ENCODE data around the gene CARTPT.
A peak's percentile ranks its signal among the peaks of the same experiment; 100 is the strongest.

Gene CARTPT

GRCh38 chr5:71737931-71738539, 19.0 kb downstream of the CARTPT start:
- DNase-seq (ENCODE audit: low spot score), result no peak

DNA sequence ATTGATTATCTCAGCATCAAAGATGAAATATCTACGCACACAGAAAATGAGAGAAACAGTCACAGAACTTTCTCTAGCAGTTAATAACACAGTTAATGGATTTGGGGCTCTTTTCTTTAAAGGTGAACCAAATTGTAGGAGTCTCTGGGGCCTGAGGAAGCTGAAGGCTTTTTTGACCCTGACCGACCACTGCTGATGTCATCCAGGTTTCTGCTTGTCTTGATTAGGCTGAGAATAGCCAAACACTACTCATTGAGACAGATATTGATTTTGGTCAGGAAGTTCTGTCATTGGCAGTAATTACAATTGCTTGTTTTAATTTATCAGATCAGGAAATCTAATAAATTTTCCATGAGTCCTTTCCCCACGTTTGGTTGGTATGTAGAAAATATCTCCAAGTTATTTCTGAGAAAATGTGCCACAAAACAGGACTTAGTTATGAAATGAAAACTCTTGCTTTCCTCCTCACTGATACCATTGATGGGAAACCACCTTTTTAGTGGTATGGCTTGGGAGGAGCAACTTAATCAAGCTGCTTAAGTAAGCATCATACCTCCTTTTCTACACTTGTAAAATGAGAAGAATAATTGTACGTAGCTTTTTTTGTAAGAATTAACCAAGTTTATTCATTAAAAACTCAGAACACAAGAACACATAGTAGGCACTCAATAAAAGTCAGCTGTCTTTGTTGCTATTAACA, 19.7 kb downstream of the CARTPT start:
- no peak for DNase-seq (ENCODE audit: low spot score)

DNA sequence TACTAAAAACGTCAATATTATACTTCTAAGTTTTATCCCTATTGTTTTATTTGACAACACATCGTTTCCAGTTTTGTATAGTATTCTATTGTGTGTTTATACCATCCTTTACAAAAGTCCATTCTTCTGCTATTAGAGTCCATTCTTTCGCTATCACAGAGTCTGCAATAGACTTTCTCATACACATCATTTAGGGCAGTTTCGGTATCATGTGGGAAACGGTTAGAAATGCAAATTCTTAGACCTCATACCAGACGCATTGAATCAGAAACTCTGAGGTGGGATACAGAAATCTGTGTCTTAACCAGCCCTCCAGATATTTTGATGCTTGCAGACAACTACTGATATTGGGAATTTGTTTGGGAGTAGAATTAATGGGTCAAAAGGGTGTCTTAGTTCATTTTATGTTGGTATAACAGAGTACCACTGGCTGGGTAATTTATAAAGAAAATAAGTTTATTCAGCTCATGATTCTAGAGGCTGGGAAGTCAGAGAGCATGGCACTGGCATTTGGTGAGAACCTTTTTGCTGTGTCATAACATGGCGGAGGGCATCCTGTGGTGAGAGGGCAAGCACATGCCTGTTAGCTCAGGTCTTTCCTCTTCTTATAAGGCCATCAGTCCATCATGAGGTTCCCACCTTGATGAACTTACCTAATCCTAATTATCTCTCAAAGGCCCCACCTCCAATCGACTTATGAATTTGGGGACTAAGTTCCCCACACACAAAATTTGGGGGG, 21.1 kb downstream of the CARTPT start:
- no peak for DNase-seq (ENCODE audit: low spot score)

GRCh38 chr5:71743155-71743554, 24.1 kb downstream of the CARTPT start:
- no peak for DNase-seq (ENCODE audit: low spot score)

- DNase-seq (ENCODE audit: low spot score), result no peak
Observed at GRCh38 chr5:71744009-71744790, 25.1 kb downstream of the CARTPT start.

DNA sequence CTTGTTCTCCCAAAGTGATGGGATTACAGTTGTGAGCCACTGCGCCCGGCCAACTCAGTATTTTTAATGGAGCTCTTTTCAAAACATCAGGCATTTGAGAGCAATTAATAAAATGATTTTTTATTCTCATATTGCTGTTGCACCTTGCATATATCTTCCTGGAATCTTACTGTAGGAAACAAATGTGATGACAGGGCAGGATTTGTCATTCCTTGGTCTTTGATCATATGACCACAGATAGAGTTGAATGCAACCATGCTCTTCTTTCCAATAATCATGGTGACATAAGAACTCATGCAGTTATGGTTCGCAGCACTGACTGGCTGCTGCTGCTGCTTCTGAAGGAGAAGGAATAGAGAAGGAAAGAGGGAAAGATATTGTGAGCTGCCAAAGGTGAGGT, 28.1 kb downstream of the CARTPT start:
- no peak for DNase-seq (ENCODE audit: low spot score)

- no peak for DNase-seq (ENCODE audit: low spot score)
Observed at GRCh38 chr5:71748360-71748759, 29.3 kb downstream of the CARTPT start.

GRCh38 chr5:71751422-71751821, 32.3 kb downstream of the CARTPT start:
- no peak for DNase-seq (ENCODE audit: low spot score)

DNA sequence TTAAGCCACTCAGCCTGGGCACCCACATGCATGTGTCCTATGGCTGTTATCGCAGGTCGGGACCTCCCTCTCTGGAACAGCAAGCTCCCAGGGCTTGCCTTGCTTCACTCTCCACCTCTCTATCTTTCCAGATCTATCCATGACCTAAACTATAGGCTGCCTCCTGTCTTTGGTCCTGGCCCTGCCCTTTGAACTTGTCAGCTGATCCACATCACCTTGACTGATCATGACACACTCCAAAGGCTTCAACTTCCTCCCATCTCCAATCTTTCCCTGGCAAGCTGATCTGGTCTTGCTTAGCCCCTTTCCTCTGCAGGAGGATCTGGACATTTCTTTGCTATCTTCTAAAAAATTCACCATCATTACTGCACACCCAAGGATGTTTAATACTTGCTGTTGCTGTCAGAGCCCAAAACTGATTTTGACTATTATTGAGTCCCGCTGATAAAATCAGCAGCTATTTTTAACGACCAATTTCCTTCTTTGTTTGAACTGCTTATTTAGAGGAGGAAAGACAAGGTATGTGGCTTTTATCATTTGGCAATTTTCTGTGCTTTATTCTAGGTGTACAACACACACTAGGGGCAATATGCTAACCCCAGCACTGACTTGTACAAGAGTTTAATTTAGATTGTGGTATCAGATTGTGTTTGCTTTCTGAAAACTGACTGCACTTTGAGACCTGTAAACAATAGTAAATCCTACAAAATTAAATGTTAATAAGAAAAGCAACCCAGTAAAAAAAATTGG, 33.5 kb downstream of the CARTPT start:
- DNase-seq (ENCODE audit: low spot score), result no peak

DNA sequence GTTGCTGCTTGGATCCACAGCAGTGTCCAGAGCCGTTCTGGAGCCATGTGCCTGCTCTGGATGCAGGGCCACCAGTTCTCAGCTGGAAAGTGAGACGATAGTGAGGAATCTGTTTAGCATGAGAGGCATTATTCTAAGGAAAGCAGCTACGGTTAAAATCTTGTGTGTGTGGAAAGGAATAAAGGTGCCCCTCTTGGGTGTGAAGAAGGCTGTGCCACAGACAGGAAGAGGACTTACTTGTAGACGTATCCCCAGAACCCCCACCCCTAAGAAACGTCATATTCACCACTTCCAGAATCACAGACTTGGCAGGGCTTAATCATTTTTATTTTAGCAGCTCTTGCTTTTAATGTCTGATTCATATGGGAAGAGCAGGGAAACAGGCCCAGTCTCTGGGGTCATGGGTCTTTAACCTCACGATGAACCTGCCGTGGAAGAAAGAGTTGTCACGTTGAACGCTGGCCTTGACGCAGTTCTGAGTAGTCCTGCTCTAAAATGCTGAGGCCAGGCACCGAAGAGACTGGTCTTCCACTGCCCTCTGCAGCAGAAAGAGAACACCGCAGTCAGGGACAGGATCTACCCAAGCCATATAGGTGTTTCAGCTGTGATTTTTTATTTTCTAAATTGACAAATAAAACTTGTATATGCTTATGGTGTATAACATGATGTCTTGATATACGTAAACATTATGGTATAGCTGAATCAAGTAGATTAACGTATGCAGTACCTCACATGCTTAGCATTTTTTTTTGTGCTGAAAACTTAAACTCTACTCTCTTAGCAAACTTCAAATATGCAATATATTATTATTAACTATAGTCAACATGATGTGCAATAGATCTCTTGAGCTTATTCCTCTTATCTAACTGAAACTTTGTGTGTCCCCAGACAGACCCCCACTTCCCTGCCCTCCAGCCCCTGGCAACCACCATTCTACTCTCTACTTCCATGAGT, 38.8 kb downstream of the CARTPT start:
- DNase-seq (ENCODE audit: low spot score), result peak; percentile 81

DNA sequence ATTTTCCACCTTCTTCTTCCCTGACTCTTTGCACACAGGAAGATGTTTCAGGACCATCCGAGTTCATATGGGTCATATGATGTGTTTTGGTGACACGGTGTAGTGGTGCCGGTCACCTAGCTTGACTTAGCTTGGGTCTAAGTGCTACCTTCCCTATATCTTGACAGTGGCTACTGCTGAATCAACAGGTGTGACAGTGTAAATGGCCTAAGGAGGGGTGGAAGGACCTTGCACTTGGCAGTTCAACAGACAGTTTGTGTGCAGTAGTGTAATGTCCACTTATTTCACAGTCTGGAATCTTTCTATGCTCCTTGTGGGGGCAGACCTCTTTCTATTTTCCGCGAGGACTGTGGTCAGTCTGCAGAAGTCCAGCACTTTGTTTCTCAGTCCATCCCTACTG, 43.8 kb downstream of the CARTPT start:
- DNase-seq (ENCODE audit: low spot score), result no peak

DNA sequence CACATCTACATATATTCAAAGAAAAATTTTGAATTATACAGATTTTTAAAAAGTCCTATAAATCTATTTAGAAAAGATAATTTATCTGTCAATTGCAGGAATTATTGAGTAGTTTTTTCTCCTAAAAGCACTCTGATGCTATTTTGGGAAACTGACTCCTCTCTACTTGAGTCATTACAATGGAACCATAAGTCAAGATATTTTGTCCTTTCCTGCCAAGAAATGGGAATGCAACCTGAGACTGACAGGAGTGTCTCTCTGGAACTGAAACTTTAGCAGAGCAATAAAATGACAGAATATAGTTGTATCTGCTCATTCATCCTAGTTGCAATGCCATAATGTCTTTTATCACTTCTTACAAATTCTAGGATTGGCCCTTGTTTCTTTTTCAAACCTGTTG, 48.6 kb downstream of the CARTPT start:
- peak; percentile 32 for DNase-seq (ENCODE audit: low spot score)

- peak; percentile 66 for DNase-seq (ENCODE audit: low spot score)
Observed at GRCh38 chr5:71769287-71769686, 50.2 kb downstream of the CARTPT start.

- DNase-seq (ENCODE audit: low spot score), result no peak
Observed at GRCh38 chr5:71770381-71770780, 51.3 kb downstream of the CARTPT start.

All from kidney capillary endothelial cell (primary cell).